Measurements from ENCODE around the gene RPL37. TPM values are rescaled to one million over a fixed set of nuclear protein-coding genes. Genes with fewer than 3 reads are reported as not detected.
A peak's percentile ranks its signal among the peaks of the same experiment; 100 is the strongest.
"Not testable (repeated sequence)": the region's sequence is repeated elsewhere in the genome, so short reads cannot be mapped to it uniquely, and the experiment has no call there.

The RPL37 gene
- 942 TPM for total RNA-seq
- long read RNA-seq, full-length matches to known transcripts: 52 of 61 reads
- long read RNA-seq, partial matches to known transcripts: 3 of 61 reads
- long read RNA-seq, other reads (novel, unspliced or antisense): 6 of 61 reads

DNA sequence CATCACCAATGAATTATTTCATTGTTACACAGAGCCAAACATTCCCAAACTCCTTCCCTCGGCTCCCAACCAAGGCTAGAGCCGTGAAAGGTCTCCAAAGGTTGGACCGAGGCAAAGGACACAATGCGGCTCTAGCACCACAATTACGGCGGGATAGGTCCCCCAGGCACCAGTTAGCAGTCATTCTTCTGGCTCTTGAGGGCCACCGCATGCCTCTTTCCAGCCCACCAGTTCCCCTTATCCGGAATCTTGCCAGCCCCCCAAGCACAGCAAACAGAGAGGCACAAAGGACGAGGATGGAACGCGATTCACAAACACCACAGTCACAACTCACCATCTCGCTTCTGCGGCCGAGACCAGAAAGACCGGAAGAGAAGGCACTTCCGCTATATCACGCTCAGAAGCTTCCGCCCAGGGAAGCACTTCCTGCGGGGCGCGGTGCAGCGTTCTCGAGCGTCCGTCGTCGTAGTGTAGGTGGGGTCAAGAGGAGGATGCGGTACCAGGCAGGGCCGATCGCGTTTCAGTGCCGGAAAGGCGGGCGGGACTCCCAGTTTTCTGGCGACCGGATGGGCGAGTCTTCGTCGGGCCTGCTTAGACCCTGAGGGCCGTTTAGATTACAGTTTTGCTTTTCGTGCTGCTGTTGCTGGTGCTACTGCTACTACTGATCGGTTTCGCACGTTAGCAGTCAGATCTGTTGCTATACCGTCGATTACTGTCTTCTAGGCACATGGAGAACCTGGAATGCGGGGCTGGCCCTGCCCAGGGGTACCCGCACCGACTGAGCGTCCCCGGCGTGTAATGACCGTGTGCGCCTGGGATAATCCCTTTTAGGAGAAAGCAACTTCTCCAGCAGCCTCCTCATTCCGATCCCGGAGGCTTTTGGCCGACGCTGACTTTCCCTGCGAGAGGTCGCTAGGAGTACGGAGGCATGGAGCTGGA, at the start of gene RPL37:
TSS of gene RPL37 (minus strand) at position 374 of the 939 bp plus-strand sequence. CDS start at position 337, 37 bp downstream.
- TF ChIP-seq, protein P1, sequence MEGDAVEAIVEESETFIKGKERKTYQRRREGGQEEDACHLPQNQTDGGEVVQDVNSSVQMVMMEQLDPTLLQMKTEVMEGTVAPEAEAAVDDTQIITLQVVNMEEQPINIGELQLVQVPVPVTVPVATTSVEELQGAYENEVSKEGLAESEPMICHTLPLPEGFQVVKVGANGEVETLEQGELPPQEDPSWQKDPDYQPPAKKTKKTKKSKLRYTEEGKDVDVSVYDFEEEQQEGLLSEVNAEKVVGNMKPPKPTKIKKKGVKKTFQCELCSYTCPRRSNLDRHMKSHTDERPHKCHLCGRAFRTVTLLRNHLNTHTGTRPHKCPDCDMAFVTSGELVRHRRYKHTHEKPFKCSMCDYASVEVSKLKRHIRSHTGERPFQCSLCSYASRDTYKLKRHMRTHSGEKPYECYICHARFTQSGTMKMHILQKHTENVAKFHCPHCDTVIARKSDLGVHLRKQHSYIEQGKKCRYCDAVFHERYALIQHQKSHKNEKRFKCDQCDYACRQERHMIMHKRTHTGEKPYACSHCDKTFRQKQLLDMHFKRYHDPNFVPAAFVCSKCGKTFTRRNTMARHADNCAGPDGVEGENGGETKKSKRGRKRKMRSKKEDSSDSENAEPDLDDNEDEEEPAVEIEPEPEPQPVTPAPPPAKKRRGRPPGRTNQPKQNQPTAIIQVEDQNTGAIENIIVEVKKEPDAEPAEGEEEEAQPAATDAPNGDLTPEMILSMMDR (IDR thresholded peaks at IDR 0.05): no peak
- DNase-seq: peak; percentile 98
- no peaks in the 10 kb centered on the region for H3K27me3 ChIP-seq
- intact Hi-C loops (cut with DNase I): no loop called here
- peak within 1 kb of the TSS; percentile 73 for H3K4me3 ChIP-seq
- peak; percentile 100 for ATAC-seq
- H3K36me3 ChIP-seq: peaks cover 39% of the 10 kb centered on the region
- peaks cover 23% of the 10 kb centered on the region for H3K4me1 ChIP-seq
- no peaks in the 10 kb centered on the region for H3K9me3 ChIP-seq
- H3K27ac ChIP-seq: peak within 1 kb of the TSS; percentile 96

DNA sequence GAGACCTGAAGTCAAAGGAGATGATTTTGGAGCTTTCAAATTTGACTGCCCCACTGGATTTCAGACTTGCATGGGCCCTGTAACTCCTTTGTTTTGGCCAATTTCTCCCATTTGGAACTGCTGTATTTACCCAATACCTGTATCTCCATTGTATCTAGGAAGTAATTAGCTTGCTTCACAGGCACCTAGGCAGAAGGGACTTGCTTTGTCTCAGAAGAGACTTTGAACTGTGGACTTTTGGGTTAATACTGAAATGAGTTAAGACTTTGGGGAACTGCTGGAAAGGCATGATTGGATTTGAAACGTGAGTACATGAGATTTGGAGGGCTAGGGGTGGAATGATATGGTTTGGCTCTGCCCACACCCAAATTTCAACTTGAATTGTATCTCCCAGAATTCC, 48.0 kb upstream of the RPL37 start:
- H3K4me3 ChIP-seq; H3K27ac ChIP-seq; H3K36me3 ChIP-seq; intact Hi-C loops (cut with DNase I); H3K4me1 ChIP-seq; ATAC-seq; DNase-seq; H3K9me3 ChIP-seq; H3K27me3 ChIP-seq: not testable (repeated sequence)

GRCh38 chr5:40882291-40882690, 47.3 kb upstream of the RPL37 start:
- ATAC-seq: no peak
- no peaks in the 10 kb centered on the region for H3K4me1 ChIP-seq
- TF ChIP-seq, protein P1 (IDR thresholded peaks at IDR 0.05): no peak
- no peaks in the 10 kb centered on the region for H3K36me3 ChIP-seq
- H3K4me3 ChIP-seq: no peak overlapping the region
- no peaks in the 10 kb centered on the region for H3K27me3 ChIP-seq
- no peak for DNase-seq
- H3K9me3 ChIP-seq: no peaks in the 10 kb centered on the region
- intact Hi-C loops (cut with DNase I): no loop called here
- H3K27ac ChIP-seq: no peak overlapping the region

GRCh38 chr5:40879163-40879942, 44.3 kb upstream of the RPL37 start:
- DNase-seq (no peak), ATAC-seq (no peak)
- intact Hi-C loops (cut with DNase I): no loop called here

GRCh38 chr5:40877371-40877988, 42.5 kb upstream of the RPL37 start:
- Histone ChIP-seq H3K36me3 (no peaks in the 10 kb centered on the region), H3K9me3 (no peaks in the 10 kb centered on the region), H3K4me1 (no peaks in the 10 kb centered on the region), H3K27me3 (no peaks in the 10 kb centered on the region), H3K27ac (no peak overlapping the region), H3K4me3 (no peak overlapping the region)
- intact Hi-C loops (cut with DNase I): no loop called here
- TF ChIP-seq, protein P1 (IDR thresholded peaks at IDR 0.05): no peak
- ATAC-seq (no peak), DNase-seq (no peak)

More at GRCh38 chr5:40879163-40879942, 44.3 kb upstream of the RPL37 start:
- TF ChIP-seq, protein P1 (IDR thresholded peaks at IDR 0.05): peak; percentile 64
- Histone ChIP-seq H3K27me3 (no peaks in the 10 kb centered on the region), H3K4me3 (no peak overlapping the region), H3K27ac (no peak overlapping the region), H3K4me1 (no peaks in the 10 kb centered on the region), H3K36me3 (no peaks in the 10 kb centered on the region), H3K9me3 (no peaks in the 10 kb centered on the region)
